ENCODE results near the gene CEACAM7. TPM values are rescaled to one million over a fixed set of nuclear protein-coding genes. Genes with fewer than 3 reads are reported as not detected.

Gene CEACAM7
- total RNA-seq, 1 donor from 2014 or later, result not detected

- no peak for DNase-seq (ENCODE audit: low read depth)
- H3K36me3 ChIP-seq (ENCODE audit: control insufficient read depth, insufficient read depth, low read length), result no peaks in the 10 kb centered on the region
- H3K27me3 ChIP-seq (ENCODE audit: control insufficient read depth, insufficient read depth, low read length), result no peaks in the 10 kb centered on the region
- no peak for TF ChIP-seq CTCF (IDR thresholded peaks at IDR 0.05; ENCODE audit: insufficient read depth, low read length, poor library complexity, severe bottlenecking)
- no peak overlapping the region for H3K4me3 ChIP-seq (ENCODE audit: low read depth, low read length)
These were observed 49.4 kb downstream of the CEACAM7 start for GRCh38 chr19:41638641-41639081.

- TF ChIP-seq CTCF (IDR thresholded peaks at IDR 0.05; ENCODE audit: insufficient read depth, low read length, poor library complexity, severe bottlenecking), result no peak
- Histone ChIP-seq H3K36me3 (ENCODE audit: control insufficient read depth, insufficient read depth, low read length) (no peaks in the 10 kb centered on the region), H3K27me3 (ENCODE audit: control insufficient read depth, insufficient read depth, low read length) (no peaks in the 10 kb centered on the region), H3K4me3 (ENCODE audit: low read depth, low read length) (no peak overlapping the region)
- DNase-seq (ENCODE audit: low read depth), result no peak
These were observed 50.6 kb downstream of the CEACAM7 start for GRCh38 chr19:41637484-41637883.

- H3K36me3 ChIP-seq (ENCODE audit: control insufficient read depth, insufficient read depth, low read length), result no peaks in the 10 kb centered on the region
- H3K27me3 ChIP-seq (ENCODE audit: control insufficient read depth, insufficient read depth, low read length), result no peaks in the 10 kb centered on the region
- no peak for DNase-seq (ENCODE audit: low read depth)
- no peak overlapping the region for H3K4me3 ChIP-seq (ENCODE audit: low read depth, low read length)
- TF ChIP-seq CTCF (IDR thresholded peaks at IDR 0.05; ENCODE audit: insufficient read depth, low read length, poor library complexity, severe bottlenecking), result no peak
These were observed 59.9 kb downstream of the CEACAM7 start for GRCh38 chr19:41627966-41628675.

GRCh38 chr19:41626877-41627276 is 61.2 kb downstream of the CEACAM7 start, which contains the start of gene CEACAM4:
CEACAM4 (minus strand) TSS chr19:41627074; CDS start chr19:41626963, 111 bp downstream.
- Histone ChIP-seq H3K4me3 (ENCODE audit: low read depth, low read length) (no peak within 1 kb of the TSS), H3K36me3 (ENCODE audit: control insufficient read depth, insufficient read depth, low read length) (no peaks in the 10 kb centered on the region), H3K27me3 (ENCODE audit: control insufficient read depth, insufficient read depth, low read length) (no peaks in the 10 kb centered on the region)
- TF ChIP-seq CTCF (IDR thresholded peaks at IDR 0.05; ENCODE audit: insufficient read depth, low read length, poor library complexity, severe bottlenecking), result no peak
- no peak for DNase-seq (ENCODE audit: low read depth)

GRCh38 chr19:41626278-41626677 is 61.8 kb downstream of the CEACAM7 start:
- no peaks in the 10 kb centered on the region for H3K36me3 ChIP-seq (ENCODE audit: control insufficient read depth, insufficient read depth, low read length)
- no peak overlapping the region for H3K4me3 ChIP-seq (ENCODE audit: low read depth, low read length)
- TF ChIP-seq CTCF (IDR thresholded peaks at IDR 0.05; ENCODE audit: insufficient read depth, low read length, poor library complexity, severe bottlenecking), result no peak
- no peaks in the 10 kb centered on the region for H3K27me3 ChIP-seq (ENCODE audit: control insufficient read depth, insufficient read depth, low read length)
- DNase-seq (ENCODE audit: low read depth), result no peak

- TF ChIP-seq CTCF (IDR thresholded peaks at IDR 0.05; ENCODE audit: insufficient read depth, low read length, poor library complexity, severe bottlenecking), result no peak
- H3K36me3 ChIP-seq (ENCODE audit: control insufficient read depth, insufficient read depth, low read length), result no peaks in the 10 kb centered on the region
- H3K27me3 ChIP-seq (ENCODE audit: control insufficient read depth, insufficient read depth, low read length), result no peaks in the 10 kb centered on the region
- no peak for DNase-seq (ENCODE audit: low read depth)
- no peak overlapping the region for H3K4me3 ChIP-seq (ENCODE audit: low read depth, low read length)
These were observed 63.1 kb downstream of the CEACAM7 start for GRCh38 chr19:41624937-41625336.
